ENCODE measurements around the gene VAX1.
"Not testable (repeated sequence)": the region's sequence is repeated elsewhere in the genome, so short reads cannot be mapped to it uniquely, and the experiment has no call there.

The VAX1 gene

GRCh38 chr10:117132751-117133231 is 5.3 kb downstream of the VAX1 start:
- Histone ChIP-seq H3K4me1 (ENCODE audit: insufficient read depth, low read length) (peaks cover 13% of the 10 kb centered on the region), H3K36me3 (ENCODE audit: insufficient read depth, low read length) (no peaks in the 10 kb centered on the region), H3K9me3 (ENCODE audit: low read length) (no peaks in the 10 kb centered on the region), H3K9ac (ENCODE audit: low read length) (no peak overlapping the region), H3K27ac (ENCODE audit: low read depth, low read length) (no peak overlapping the region), H3K27me3 (ENCODE audit: control insufficient read depth in 1 of 2, insufficient read depth in 2 of 2, low read length in 2 of 2) (peaks cover 49 to 86% of the 10 kb centered on the region in 2 donors), H3K4me3 (ENCODE audit: low read depth in 1 of 2, low read length in 2 of 2) (no peak overlapping the region)

GRCh38 chr10:117131376-117132327 is 6.4 kb downstream of the VAX1 start:
- no peaks in the 10 kb centered on the region for H3K36me3 ChIP-seq (ENCODE audit: insufficient read depth, low read length)
- no peaks in the 10 kb centered on the region for H3K9me3 ChIP-seq (ENCODE audit: low read length)
- H3K27me3 ChIP-seq (ENCODE audit: control insufficient read depth in 1 of 2, insufficient read depth in 2 of 2, low read length in 2 of 2): peaks cover 54 to 78% of the 10 kb centered on the region in 2 donors
- peaks cover 13% of the 10 kb centered on the region for H3K4me1 ChIP-seq (ENCODE audit: insufficient read depth, low read length)
- H3K9ac ChIP-seq (ENCODE audit: low read length): no peak overlapping the region
- H3K27ac ChIP-seq (ENCODE audit: low read depth, low read length): no peak overlapping the region
- H3K4me3 ChIP-seq (ENCODE audit: low read depth in 1 of 2, low read length in 2 of 2): peak overlapping the region; percentile 4 to 27

GRCh38 chr10:117130862-117131375 is 7.2 kb downstream of the VAX1 start:
- H3K27ac ChIP-seq (ENCODE audit: low read depth, low read length): no peak overlapping the region
- no peaks in the 10 kb centered on the region for H3K9me3 ChIP-seq (ENCODE audit: low read length)
- peaks cover 13% of the 10 kb centered on the region for H3K4me1 ChIP-seq (ENCODE audit: insufficient read depth, low read length)
- H3K27me3 ChIP-seq (ENCODE audit: control insufficient read depth in 1 of 2, insufficient read depth in 2 of 2, low read length in 2 of 2): peaks cover 49 to 73% of the 10 kb centered on the region in 2 donors
- H3K9ac ChIP-seq (ENCODE audit: low read length): no peak overlapping the region
- no peaks in the 10 kb centered on the region for H3K36me3 ChIP-seq (ENCODE audit: insufficient read depth, low read length)
- no peak overlapping the region for H3K4me3 ChIP-seq (ENCODE audit: low read depth in 1 of 2, low read length in 2 of 2)

GRCh38 chr10:117130346-117130745 is 7.7 kb downstream of the VAX1 start:
- peaks cover 43 to 73% of the 10 kb centered on the region in 2 donors for H3K27me3 ChIP-seq (ENCODE audit: control insufficient read depth in 1 of 2, insufficient read depth in 2 of 2, low read length in 2 of 2)

GRCh38 chr10:117126645-117127044 is 11.4 kb downstream of the VAX1 start:
- not testable (repeated sequence) for H3K9me3 ChIP-seq (ENCODE audit: low read length); H3K36me3 ChIP-seq (ENCODE audit: insufficient read depth, low read length); H3K9ac ChIP-seq (ENCODE audit: low read length); H3K27ac ChIP-seq (ENCODE audit: low read depth, low read length); H3K4me3 ChIP-seq (ENCODE audit: low read depth in 1 of 2, low read length in 2 of 2); H3K4me1 ChIP-seq (ENCODE audit: insufficient read depth, low read length)
- peaks cover 17 to 39% of the 10 kb centered on the region in 2 donors for H3K27me3 ChIP-seq (ENCODE audit: control insufficient read depth in 1 of 2, insufficient read depth in 2 of 2, low read length in 2 of 2)

More at GRCh38 chr10:117130346-117130745, 7.7 kb downstream of the VAX1 start:
- H3K36me3 ChIP-seq (ENCODE audit: insufficient read depth, low read length): no peaks in the 10 kb centered on the region
- no peak overlapping the region for H3K9ac ChIP-seq (ENCODE audit: low read length)
- no peak overlapping the region for H3K4me3 ChIP-seq (ENCODE audit: low read depth in 1 of 2, low read length in 2 of 2)
- H3K4me1 ChIP-seq (ENCODE audit: insufficient read depth, low read length): peaks cover 13% of the 10 kb centered on the region
- H3K27ac ChIP-seq (ENCODE audit: low read depth, low read length): no peak overlapping the region
- no peaks in the 10 kb centered on the region for H3K9me3 ChIP-seq (ENCODE audit: low read length)

GRCh38 chr10:117126034-117126433 is 12.0 kb downstream of the VAX1 start:
- Histone ChIP-seq H3K36me3 (ENCODE audit: insufficient read depth, low read length) (no peaks in the 10 kb centered on the region), H3K27me3 (ENCODE audit: control insufficient read depth in 1 of 2, insufficient read depth in 2 of 2, low read length in 2 of 2) (peaks cover 12 to 33% of the 10 kb centered on the region in 2 donors), H3K27ac (ENCODE audit: low read depth, low read length) (no peak overlapping the region), H3K4me1 (ENCODE audit: insufficient read depth, low read length) (no peaks in the 10 kb centered on the region), H3K9ac (ENCODE audit: low read length) (no peak overlapping the region), H3K4me3 (ENCODE audit: low read depth in 1 of 2, low read length in 2 of 2) (no peak overlapping the region), H3K9me3 (ENCODE audit: low read length) (no peaks in the 10 kb centered on the region)

GRCh38 chr10:117112220-117112619 is 25.9 kb downstream of the VAX1 start:
- Histone ChIP-seq H3K4me1 (ENCODE audit: insufficient read depth, low read length) (no peaks in the 10 kb centered on the region), H3K9ac (ENCODE audit: low read length) (no peak overlapping the region), H3K27me3 (ENCODE audit: control insufficient read depth in 1 of 2, insufficient read depth in 2 of 2, low read length in 2 of 2) (peaks cover 0 to 6% of the 10 kb centered on the region in 2 donors), H3K27ac (ENCODE audit: low read depth, low read length) (no peak overlapping the region), H3K36me3 (ENCODE audit: insufficient read depth, low read length) (no peaks in the 10 kb centered on the region), H3K9me3 (ENCODE audit: low read length) (no peaks in the 10 kb centered on the region), H3K4me3 (ENCODE audit: low read depth in 1 of 2, low read length in 2 of 2) (no peak overlapping the region)

- Histone ChIP-seq H3K27me3 (ENCODE audit: control insufficient read depth in 1 of 2, insufficient read depth in 2 of 2, low read length in 2 of 2) (no peaks in the 10 kb centered on the region), H3K9me3 (ENCODE audit: low read length) (no peaks in the 10 kb centered on the region), H3K4me1 (ENCODE audit: insufficient read depth, low read length) (no peaks in the 10 kb centered on the region), H3K4me3 (ENCODE audit: low read depth in 1 of 2, low read length in 2 of 2) (no peak overlapping the region), H3K36me3 (ENCODE audit: insufficient read depth, low read length) (no peaks in the 10 kb centered on the region), H3K9ac (ENCODE audit: low read length) (no peak overlapping the region), H3K27ac (ENCODE audit: low read depth, low read length) (no peak overlapping the region)
Observed at GRCh38 chr10:117107238-117107637, 30.8 kb downstream of the VAX1 start.

- no peaks in the 10 kb centered on the region for H3K4me1 ChIP-seq (ENCODE audit: insufficient read depth, low read length)
- no peak overlapping the region for H3K4me3 ChIP-seq (ENCODE audit: low read depth in 1 of 2, low read length in 2 of 2)
- no peaks in the 10 kb centered on the region for H3K36me3 ChIP-seq (ENCODE audit: insufficient read depth, low read length)
- H3K27me3 ChIP-seq (ENCODE audit: control insufficient read depth in 1 of 2, insufficient read depth in 2 of 2, low read length in 2 of 2): no peaks in the 10 kb centered on the region
- H3K27ac ChIP-seq (ENCODE audit: low read depth, low read length): no peak overlapping the region
- H3K9me3 ChIP-seq (ENCODE audit: low read length): no peaks in the 10 kb centered on the region
- no peak overlapping the region for H3K9ac ChIP-seq (ENCODE audit: low read length)
Observed at GRCh38 chr10:117096599-117097201, 41.4 kb downstream of the VAX1 start.

- H3K9ac ChIP-seq (ENCODE audit: low read length): no peak overlapping the region
- H3K9me3 ChIP-seq (ENCODE audit: low read length): no peaks in the 10 kb centered on the region
- no peaks in the 10 kb centered on the region for H3K27me3 ChIP-seq (ENCODE audit: control insufficient read depth in 1 of 2, insufficient read depth in 2 of 2, low read length in 2 of 2)
- no peaks in the 10 kb centered on the region for H3K4me1 ChIP-seq (ENCODE audit: insufficient read depth, low read length)
- no peak overlapping the region for H3K27ac ChIP-seq (ENCODE audit: low read depth, low read length)
- no peaks in the 10 kb centered on the region for H3K36me3 ChIP-seq (ENCODE audit: insufficient read depth, low read length)
- no peak overlapping the region for H3K4me3 ChIP-seq (ENCODE audit: low read depth in 1 of 2, low read length in 2 of 2)
Observed at GRCh38 chr10:117094856-117095255, 43.2 kb downstream of the VAX1 start.

GRCh38 chr10:117092386-117092785 is 45.7 kb downstream of the VAX1 start:
- Histone ChIP-seq H3K36me3 (ENCODE audit: insufficient read depth, low read length) (no peaks in the 10 kb centered on the region), H3K9ac (ENCODE audit: low read length) (no peak overlapping the region), H3K27ac (ENCODE audit: low read depth, low read length) (no peak overlapping the region), H3K4me3 (ENCODE audit: low read depth in 1 of 2, low read length in 2 of 2) (no peak overlapping the region), H3K4me1 (ENCODE audit: insufficient read depth, low read length) (no peaks in the 10 kb centered on the region), H3K27me3 (ENCODE audit: control insufficient read depth in 1 of 2, insufficient read depth in 2 of 2, low read length in 2 of 2) (no peaks in the 10 kb centered on the region), H3K9me3 (ENCODE audit: low read length) (no peaks in the 10 kb centered on the region)
